ENCODE measurements around the gene ASAP2. TPM values are rescaled to one million over a fixed set of nuclear protein-coding genes. Genes with fewer than 3 reads are reported as not detected.

ASAP2 gene
- total RNA-seq, 1 donor from 2014 or later, result 10.0 TPM

DNA sequence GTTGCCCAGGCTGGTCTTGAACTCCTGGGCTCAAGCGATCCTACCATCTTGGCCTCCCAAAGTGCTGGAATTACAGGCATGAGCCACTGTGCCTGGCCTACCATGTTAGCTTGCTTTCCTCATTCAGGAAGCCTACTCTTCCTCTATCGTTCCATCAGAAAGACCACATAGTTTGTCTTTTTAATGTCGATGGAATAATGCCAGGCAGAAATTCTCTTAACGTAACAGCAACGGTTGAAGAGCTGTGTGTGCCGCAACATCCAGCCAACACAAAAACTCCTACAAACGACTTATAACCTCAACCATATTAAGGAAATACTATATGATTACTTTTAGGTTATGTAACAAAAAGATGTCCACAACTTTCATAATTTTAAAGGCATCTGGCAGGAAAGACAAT is 206.2 kb downstream of the ASAP2 start:
- intact Hi-C loops (cut with micrococcal nuclease), result no loop called here
- Histone ChIP-seq H3K27ac (replicated peaks) (no peak overlapping the region), H3K9me3 (replicated peaks) (no peaks in the 10 kb centered on the region), H3K27me3 (ENCODE audit: low read depth) (no peaks in the 10 kb centered on the region), H3K4me1 (peaks cover 4% of the 10 kb centered on the region), H3K4me3 (no peak overlapping the region), H3K36me3 (peaks cover 64% of the 10 kb centered on the region)
- no peak for TF ChIP-seq CTCF (IDR thresholded peaks at IDR 0.05; ENCODE audit: borderline replicate concordance)
- DNase-seq, result no peak

GRCh38 chr2:9415516-9416169 is 209.0 kb downstream of the ASAP2 start:
- Histone ChIP-seq H3K9me3 (replicated peaks) (no peaks in the 10 kb centered on the region), H3K4me3 (no peak overlapping the region), H3K36me3 (peaks cover 47% of the 10 kb centered on the region), H3K4me1 (peaks cover 19% of the 10 kb centered on the region), H3K27me3 (ENCODE audit: low read depth) (no peaks in the 10 kb centered on the region), H3K27ac (replicated peaks) (no peak overlapping the region)
- intact Hi-C loops (cut with micrococcal nuclease), result no loop called here
- TF ChIP-seq CTCF (IDR thresholded peaks at IDR 0.05; ENCODE audit: borderline replicate concordance), result no peak
- no peak for DNase-seq

DNA sequence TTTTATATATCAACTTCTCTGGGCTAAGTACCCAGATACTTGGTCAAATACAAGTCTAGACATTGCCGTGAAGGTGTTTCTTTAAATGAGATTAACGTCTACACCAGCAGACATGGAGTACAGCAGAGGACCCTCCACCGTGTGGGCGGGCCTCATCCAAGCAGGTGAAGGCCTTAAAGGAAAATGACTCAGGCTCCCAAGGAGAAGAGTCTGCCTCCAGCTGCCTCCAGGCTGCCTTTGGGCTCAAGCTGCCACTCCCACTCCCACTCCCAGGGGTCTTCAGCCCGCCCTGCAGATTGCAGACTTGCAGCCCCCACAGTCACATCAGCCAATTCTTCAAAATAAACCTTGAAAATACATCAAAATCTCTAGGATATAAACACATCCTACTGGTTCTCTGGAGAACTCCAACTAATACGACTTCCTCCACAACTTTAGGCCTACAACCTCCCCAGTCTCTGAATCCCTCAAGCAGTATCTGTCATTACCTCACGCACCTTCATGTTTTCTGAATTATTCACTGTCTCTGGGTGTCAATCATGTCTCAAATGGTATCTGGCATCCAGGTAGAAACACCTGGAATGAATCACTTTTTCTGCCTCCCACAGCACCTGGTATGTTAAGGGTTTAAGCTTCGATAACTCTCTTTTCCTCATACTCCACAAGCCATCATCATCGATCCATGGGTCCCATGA is 209.8 kb downstream of the ASAP2 start:
- Histone ChIP-seq H3K4me3 (no peak overlapping the region), H3K36me3 (peaks cover 39% of the 10 kb centered on the region), H3K27me3 (ENCODE audit: low read depth) (no peaks in the 10 kb centered on the region), H3K27ac (replicated peaks) (no peak overlapping the region), H3K4me1 (peaks cover 26% of the 10 kb centered on the region), H3K9me3 (replicated peaks) (no peaks in the 10 kb centered on the region)
- no peak for TF ChIP-seq CTCF (IDR thresholded peaks at IDR 0.05; ENCODE audit: borderline replicate concordance)
- intact Hi-C loops (cut with micrococcal nuclease), result no loop called here
- DNase-seq, result no peak

DNA sequence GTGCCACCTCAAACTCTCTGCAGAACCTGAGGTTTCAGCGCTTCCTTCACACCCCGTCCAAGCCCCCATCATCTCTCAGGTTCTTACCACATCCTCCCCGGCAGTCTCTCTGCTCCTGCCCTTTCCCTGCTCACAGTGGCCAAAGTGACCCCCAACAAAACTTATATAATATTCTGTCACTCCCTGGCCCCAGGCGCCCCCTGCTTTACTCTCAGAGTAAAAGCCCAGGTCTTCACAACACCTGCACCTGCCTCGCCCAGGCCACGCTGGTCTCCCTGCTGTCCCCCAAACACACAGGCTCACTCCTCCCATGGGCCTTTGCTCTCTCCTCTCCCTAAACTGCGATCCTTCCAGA is 210.3 kb downstream of the ASAP2 start:
- DNase-seq, result no peak
- Histone ChIP-seq H3K27ac (replicated peaks) (no peak overlapping the region), H3K4me1 (peaks cover 32% of the 10 kb centered on the region), H3K9me3 (replicated peaks) (no peaks in the 10 kb centered on the region), H3K4me3 (no peak overlapping the region), H3K36me3 (peaks cover 34% of the 10 kb centered on the region), H3K27me3 (ENCODE audit: low read depth) (no peaks in the 10 kb centered on the region)
- TF ChIP-seq CTCF (IDR thresholded peaks at IDR 0.05; ENCODE audit: borderline replicate concordance), result no peak
- intact Hi-C loops (cut with micrococcal nuclease), result no loop called here

- no peaks in the 10 kb centered on the region for H3K9me3 ChIP-seq (replicated peaks)
- no peak for TF ChIP-seq CTCF (IDR thresholded peaks at IDR 0.05; ENCODE audit: borderline replicate concordance)
- H3K27me3 ChIP-seq (ENCODE audit: low read depth), result no peaks in the 10 kb centered on the region
- H3K4me1 ChIP-seq, result peaks cover 39% of the 10 kb centered on the region
- no peak for DNase-seq
- intact Hi-C loops (cut with micrococcal nuclease), result no loop called here
- no peak overlapping the region for H3K27ac ChIP-seq (replicated peaks)
- peaks cover 31% of the 10 kb centered on the region for H3K36me3 ChIP-seq
- H3K4me3 ChIP-seq, result no peak overlapping the region
Measured at GRCh38 chr2:9417725-9418124, 211.1 kb downstream of the ASAP2 start.
